Omental fat pad (tissue), 4 donors: ENCODE data around the gene SOX21. TPM values are rescaled to one million over a fixed set of nuclear protein-coding genes. Genes with fewer than 3 reads are reported as not detected.

ENCODE experiments used
- ATAC-seq: fragments of 150-250 bp; one replicate; pipeline ENCODE4 v1.9.1; 2016; ENCODE audit warnings: mild to moderate bottlenecking, moderate library complexity; ENCODE audit not compliant: low FRiP score
- DNase-seq: peaks from one replicate; pipeline ENCODE4 v3.0.0-alpha.2; 2019; ENCODE audit warnings: low spot score
- CTCF ChIP-seq, 3 donors: fragments of 450-650 bp; IDR thresholded peaks; one replicate each; pipeline ENCODE4 v1.5.1; 2016 to 2017; ENCODE audit warnings: antibody characterized with exemption in 3 of 3, mild to moderate bottlenecking in 3 of 3, moderate library complexity in 2 of 3
- total RNA-seq, 4 donors: library from RNA; depleted of rRNA; stranded (reverse); fragments of >200 nt; gene quantifications; one replicate each; pipeline ENCODE4 v1.1.0, GENCODE V29; 2016

The SOX21 gene
- not detected for total RNA-seq

- no peak for DNase-seq
- ATAC-seq = no peak
- no peak for TF ChIP-seq CTCF (IDR thresholded peaks at IDR 0.05)
These were observed at the start of gene SOX21 for GRCh38 chr13:94712287-94712811. Gene SOX21 (minus strand): TSS chr13:94712545. CDS start chr13:94712049, 496 bp downstream.

DNA sequence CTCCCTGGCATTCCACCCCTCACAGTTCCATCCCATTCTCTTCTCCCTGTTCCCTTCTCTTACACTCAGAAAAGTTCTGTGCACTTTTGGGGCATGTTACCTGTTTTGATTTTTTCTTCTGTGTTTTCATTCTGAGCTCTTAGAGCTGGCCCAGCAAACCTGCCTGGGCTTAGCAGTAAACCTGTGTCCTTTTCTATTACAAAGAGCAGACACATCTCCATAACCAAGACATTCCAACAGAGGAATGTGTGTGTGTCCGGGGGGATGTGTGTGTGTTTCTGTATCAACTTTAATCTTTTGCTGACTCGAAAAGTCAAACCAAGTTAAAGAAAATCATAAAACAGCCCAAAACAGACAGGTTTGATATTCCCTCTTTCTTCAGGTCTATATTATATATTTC lies 49.1 kb upstream of the SOX21 start:
- DNase-seq (no peak), ATAC-seq (no peak)
- no peak for TF ChIP-seq CTCF (IDR thresholded peaks at IDR 0.05)

DNA sequence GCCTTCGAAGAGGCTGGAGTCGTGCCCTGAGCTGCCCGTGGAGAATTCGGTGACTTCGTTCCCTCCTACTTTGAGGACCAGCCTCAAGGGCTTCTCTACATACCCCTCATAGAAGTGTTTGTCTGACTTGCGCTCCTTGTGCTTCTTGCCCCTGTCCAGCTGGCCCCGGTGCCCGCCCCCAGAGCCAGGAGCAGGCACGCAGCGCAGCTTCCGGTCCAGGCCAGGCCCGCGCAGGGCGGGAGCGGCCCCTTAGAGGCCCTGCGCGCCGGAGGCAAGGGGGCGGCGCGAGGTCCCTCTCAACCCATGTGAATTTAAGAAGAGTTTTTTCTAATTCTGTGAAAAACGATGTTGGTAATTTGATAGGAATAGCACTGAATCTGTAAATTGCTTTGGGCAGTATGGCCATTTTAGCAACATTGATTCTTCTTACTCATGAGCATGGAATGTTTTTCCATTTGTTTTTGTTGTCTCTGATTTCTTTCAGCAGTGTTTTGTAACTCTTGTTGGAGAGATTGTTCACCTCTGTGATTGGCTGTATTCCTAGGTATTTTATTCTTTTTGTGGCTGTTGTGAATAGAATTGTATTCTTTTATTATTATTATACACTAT lies 46.9 kb upstream of the SOX21 start:
- DNase-seq (no peak), ATAC-seq (no peak)
- no peak for TF ChIP-seq CTCF (IDR thresholded peaks at IDR 0.05)

GRCh38 chr13:94758436-94758960 lies 46.2 kb upstream of the SOX21 start:
- TF ChIP-seq CTCF (IDR thresholded peaks at IDR 0.05) = no peak
- DNase-seq = no peak
- ATAC-seq = no peak

DNA sequence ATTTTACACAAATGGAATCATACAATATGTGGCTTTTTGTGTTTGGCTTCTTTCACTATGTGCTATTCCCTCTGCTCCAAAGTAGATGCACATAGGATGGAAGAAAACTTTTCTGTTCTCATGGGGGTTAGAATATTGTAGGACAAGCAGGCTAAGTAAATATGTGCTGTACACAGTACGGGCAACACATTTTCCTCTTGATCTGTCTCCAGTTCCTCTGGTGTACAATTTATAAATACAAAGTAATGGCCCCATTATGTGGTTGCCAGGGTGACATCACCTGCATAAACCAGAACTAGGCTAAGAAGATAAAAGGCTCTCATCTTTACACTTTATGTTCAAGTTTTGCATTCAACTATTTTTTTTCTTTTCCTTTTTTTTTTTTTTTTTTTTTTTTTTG lies 41.0 kb upstream of the SOX21 start:
- TF ChIP-seq CTCF (IDR thresholded peaks at IDR 0.05) = no peak
- DNase-seq (no peak), ATAC-seq (no peak)

DNA sequence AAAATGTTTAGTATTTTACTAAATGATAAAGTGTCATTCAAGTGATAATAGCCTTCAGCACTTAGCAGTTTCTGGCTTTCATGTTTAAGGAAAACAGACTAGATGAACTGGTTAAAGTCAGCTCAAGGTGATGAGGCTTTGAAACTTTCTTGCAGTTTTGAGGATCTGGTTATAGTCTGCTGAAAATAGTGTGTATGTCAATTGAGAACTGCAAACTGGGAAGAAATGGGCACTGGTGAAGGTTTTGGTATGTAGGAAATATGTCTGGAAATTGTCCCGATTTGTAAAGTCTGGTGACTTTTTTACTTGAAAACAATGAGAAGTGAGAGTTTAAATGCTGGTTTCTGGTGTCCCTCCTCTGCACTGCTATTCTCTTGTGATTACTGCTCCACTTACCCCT lies 36.8 kb upstream of the SOX21 start:
- DNase-seq (no peak), ATAC-seq (no peak)
- no peak for TF ChIP-seq CTCF (IDR thresholded peaks at IDR 0.05)

- TF ChIP-seq CTCF (IDR thresholded peaks at IDR 0.05) = no peak
- no peak for DNase-seq
- no peak for ATAC-seq
These were observed 26.9 kb upstream of the SOX21 start for GRCh38 chr13:94739235-94739634.
